Measurements from ENCODE around the gene BYSL. TPM values are rescaled to one million over a fixed set of nuclear protein-coding genes. Genes with fewer than 3 reads are reported as not detected.

The BYSL gene
- 10 to 100 TPM in 3 of 4 donors, 1 to 10 TPM in 1; 6.8 to 15.7 (median 10.4) TPM for total RNA-seq

DNA sequence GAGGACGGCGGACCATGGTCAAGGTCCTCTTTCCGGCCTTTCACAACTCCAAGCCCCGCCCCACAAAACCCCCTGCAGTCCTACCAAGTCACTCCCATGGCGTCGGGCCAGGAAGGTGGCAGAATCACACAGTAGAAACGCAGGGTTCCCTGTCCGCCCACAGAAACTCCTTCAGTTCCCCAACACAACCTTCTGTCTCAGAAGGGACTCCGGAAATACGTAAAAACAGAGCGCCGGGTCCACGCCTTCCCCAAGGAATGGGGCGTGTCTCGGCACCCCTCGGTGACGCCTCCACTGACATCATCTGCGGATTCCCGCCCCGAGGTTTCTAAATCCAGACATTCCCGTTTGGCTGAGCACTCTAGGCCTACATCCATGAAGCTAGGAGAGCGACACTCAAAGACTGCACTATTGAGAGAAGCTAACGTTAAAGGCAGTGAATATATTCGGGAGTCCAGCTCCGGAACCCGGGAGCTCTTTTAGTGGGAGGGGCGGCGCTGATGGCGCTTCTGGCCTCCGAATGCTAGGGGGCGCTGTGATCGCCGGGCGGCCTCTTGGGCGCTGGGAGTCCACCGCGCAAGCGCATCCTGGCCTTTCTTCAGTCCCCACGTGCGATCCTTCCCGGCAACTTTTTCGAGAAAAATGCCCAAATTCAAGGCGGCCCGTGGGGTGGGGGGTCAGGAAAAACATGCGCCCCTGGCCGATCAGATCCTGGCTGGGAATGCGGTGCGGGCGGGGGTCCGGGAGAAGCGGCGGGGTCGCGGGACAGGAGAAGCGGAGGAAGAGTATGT, at the start of gene BYSL, which contains the start of gene MED20:
TSS of gene BYSL (plus strand) at position 579 of the 791 bp plus-strand sequence. CDS start at position 643, 64 bp downstream.
TSS of gene MED20 (minus strand) at position 219 of the 791 bp plus-strand sequence. CDS start at position 98, 121 bp downstream.
- no peaks in the 10 kb centered on the region for H3K27me3 ChIP-seq
- 0% methylated on average over 37 of the region's 55 CpGs for WGBS
- no peaks in the 10 kb centered on the region for H3K9me3 ChIP-seq
- H3K36me3 ChIP-seq = peaks cover 15% of the 10 kb centered on the region
- H3K27ac ChIP-seq = peak within 1 kb of the TSS; percentile 93
- peaks cover 51% of the 10 kb centered on the region for H3K4me1 ChIP-seq
- H3K4me3 ChIP-seq = peak within 1 kb of the TSS; percentile 79
- peak; percentile 94 for DNase-seq (ENCODE audit: low spot score in 2 of 2)
- no peak for TF ChIP-seq EP300 (IDR thresholded peaks at IDR 0.05)
- TF ChIP-seq POLR2AphosphoS5 (IDR thresholded peaks at IDR 0.05) = peak in 2 of 3 donors; percentile 25 to 68
- peak in 1 of 2 donors; percentile 40 for TF ChIP-seq POLR2A (IDR thresholded peaks at IDR 0.05)
- TF ChIP-seq, protein P1, sequence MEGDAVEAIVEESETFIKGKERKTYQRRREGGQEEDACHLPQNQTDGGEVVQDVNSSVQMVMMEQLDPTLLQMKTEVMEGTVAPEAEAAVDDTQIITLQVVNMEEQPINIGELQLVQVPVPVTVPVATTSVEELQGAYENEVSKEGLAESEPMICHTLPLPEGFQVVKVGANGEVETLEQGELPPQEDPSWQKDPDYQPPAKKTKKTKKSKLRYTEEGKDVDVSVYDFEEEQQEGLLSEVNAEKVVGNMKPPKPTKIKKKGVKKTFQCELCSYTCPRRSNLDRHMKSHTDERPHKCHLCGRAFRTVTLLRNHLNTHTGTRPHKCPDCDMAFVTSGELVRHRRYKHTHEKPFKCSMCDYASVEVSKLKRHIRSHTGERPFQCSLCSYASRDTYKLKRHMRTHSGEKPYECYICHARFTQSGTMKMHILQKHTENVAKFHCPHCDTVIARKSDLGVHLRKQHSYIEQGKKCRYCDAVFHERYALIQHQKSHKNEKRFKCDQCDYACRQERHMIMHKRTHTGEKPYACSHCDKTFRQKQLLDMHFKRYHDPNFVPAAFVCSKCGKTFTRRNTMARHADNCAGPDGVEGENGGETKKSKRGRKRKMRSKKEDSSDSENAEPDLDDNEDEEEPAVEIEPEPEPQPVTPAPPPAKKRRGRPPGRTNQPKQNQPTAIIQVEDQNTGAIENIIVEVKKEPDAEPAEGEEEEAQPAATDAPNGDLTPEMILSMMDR (IDR thresholded peaks at IDR 0.05) = peak; percentile 94 to 98

DNA sequence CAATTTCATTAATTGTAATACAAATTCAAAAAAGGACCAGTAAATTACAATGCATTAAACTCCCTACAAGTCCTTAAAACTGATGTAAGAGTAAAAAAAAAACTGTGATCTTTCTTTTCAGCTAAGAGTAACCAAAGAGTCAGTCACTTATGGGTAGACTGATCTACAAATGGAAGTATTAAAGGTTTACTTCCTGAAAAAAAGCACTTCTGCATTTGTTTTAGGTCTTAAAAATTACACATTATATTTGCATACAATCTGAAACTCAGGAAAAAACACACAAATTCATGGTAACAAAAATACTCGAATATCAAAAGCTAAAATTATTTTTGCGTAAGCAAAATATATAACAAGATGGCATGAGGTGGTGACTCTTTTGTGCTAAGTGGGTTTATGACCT, 49.6 kb upstream of the BYSL start:
- TF ChIP-seq, protein P1 (IDR thresholded peaks at IDR 0.05) = no peak
- TF ChIP-seq POLR2AphosphoS5 (IDR thresholded peaks at IDR 0.05) (no peak), POLR2A (IDR thresholded peaks at IDR 0.05) (no peak), EP300 (IDR thresholded peaks at IDR 0.05) (no peak)
- 97% methylated on average over 2 of the region's 2 CpGs for WGBS
- no peak overlapping the region for H3K4me3 ChIP-seq
- no peaks in the 10 kb centered on the region for H3K9me3 ChIP-seq
- no peaks in the 10 kb centered on the region for H3K27me3 ChIP-seq
- H3K27ac ChIP-seq = no peak overlapping the region
- no peak for DNase-seq (ENCODE audit: low spot score in 2 of 2)
- H3K4me1 ChIP-seq = no peaks in the 10 kb centered on the region
- H3K36me3 ChIP-seq = no peaks in the 10 kb centered on the region

- Histone ChIP-seq H3K27ac (no peak overlapping the region), H3K27me3 (no peaks in the 10 kb centered on the region), H3K4me1 (no peaks in the 10 kb centered on the region), H3K4me3 (no peak overlapping the region), H3K36me3 (no peaks in the 10 kb centered on the region), H3K9me3 (no peaks in the 10 kb centered on the region)
- no peak for DNase-seq (ENCODE audit: low spot score in 2 of 2)
- TF ChIP-seq POLR2AphosphoS5 (IDR thresholded peaks at IDR 0.05) = no peak
- 94% methylated on average over 13 of the region's 13 CpGs for WGBS
Measured at GRCh38 chr6:41872147-41872546, 49.2 kb upstream of the BYSL start.

DNA sequence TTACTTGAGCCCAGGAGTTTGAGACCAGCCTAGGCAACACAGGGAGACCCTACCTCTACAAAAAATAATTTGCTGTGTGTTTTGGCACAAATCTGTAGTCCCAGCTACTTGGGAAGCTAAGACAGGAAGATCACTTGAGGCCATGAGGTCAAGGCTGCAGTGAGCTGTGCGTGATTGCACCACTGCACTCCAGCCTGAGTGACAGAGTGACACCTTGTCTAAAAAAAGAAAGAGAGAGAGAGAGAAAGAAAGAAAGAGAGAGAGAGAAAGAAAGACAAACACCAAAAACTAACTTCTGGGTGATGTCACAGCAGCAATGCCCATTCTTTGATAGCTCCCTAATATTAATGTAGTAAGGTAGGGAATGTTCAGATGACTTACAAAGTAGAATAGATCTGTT, 46.6 kb upstream of the BYSL start:
- Histone ChIP-seq H3K4me3 (no peak overlapping the region), H3K27me3 (no peaks in the 10 kb centered on the region), H3K27ac (no peak overlapping the region), H3K36me3 (no peaks in the 10 kb centered on the region), H3K9me3 (no peaks in the 10 kb centered on the region), H3K4me1 (no peaks in the 10 kb centered on the region)
- no peak for TF ChIP-seq EP300 (IDR thresholded peaks at IDR 0.05)
- TF ChIP-seq POLR2AphosphoS5 (IDR thresholded peaks at IDR 0.05) = no peak
- TF ChIP-seq, protein P1 (IDR thresholded peaks at IDR 0.05) = no peak
- TF ChIP-seq POLR2A (IDR thresholded peaks at IDR 0.05) = no peak
- no peak for DNase-seq (ENCODE audit: low spot score in 2 of 2)
- WGBS = 94% methylated on average over 1 of the region's 1 CpG

DNA sequence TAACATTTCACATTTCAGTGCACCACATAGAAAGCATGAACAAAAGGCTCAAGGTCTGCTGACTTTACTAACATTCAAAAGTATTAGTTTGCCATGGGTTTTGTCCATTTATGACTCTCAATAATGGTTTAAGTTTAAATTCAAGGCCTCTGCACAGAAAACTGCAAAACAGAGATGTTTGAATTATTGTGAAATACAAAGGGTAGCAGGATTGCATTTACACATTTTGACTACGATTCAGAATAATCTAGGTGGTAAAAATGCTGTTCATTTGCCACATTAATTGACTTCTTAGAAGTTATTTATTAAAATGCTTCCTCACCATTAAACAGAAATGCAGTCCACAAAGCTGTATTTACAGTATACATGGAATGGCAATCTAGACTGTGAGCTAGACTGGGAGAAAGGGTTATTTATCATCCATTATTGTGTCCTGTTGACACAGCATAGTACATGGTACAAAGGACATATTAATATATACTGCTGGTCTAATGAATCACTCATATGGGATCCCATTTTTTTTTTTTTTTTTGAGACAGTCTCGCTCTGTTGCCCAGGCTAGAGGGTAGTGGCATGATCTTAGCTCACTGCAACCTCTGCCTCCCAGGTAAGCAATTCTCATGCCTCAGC, 44.1 kb upstream of the BYSL start:
- Histone ChIP-seq H3K27me3 (no peaks in the 10 kb centered on the region), H3K4me1 (no peaks in the 10 kb centered on the region), H3K4me3 (no peak overlapping the region), H3K36me3 (no peaks in the 10 kb centered on the region), H3K27ac (no peak overlapping the region), H3K9me3 (no peaks in the 10 kb centered on the region)
- TF ChIP-seq, protein P1 (IDR thresholded peaks at IDR 0.05) = no peak
- TF ChIP-seq POLR2AphosphoS5 (IDR thresholded peaks at IDR 0.05) = no peak
- no peak for TF ChIP-seq EP300 (IDR thresholded peaks at IDR 0.05)
- no peak for TF ChIP-seq POLR2A (IDR thresholded peaks at IDR 0.05)
- DNase-seq (ENCODE audit: low spot score in 2 of 2) = no peak
- WGBS = 93% methylated on average over 2 of the region's 2 CpGs
